ENCODE results near the gene HINT2.
A peak's percentile ranks its signal among the peaks of the same experiment; 100 is the strongest.

The HINT2 gene

DNA sequence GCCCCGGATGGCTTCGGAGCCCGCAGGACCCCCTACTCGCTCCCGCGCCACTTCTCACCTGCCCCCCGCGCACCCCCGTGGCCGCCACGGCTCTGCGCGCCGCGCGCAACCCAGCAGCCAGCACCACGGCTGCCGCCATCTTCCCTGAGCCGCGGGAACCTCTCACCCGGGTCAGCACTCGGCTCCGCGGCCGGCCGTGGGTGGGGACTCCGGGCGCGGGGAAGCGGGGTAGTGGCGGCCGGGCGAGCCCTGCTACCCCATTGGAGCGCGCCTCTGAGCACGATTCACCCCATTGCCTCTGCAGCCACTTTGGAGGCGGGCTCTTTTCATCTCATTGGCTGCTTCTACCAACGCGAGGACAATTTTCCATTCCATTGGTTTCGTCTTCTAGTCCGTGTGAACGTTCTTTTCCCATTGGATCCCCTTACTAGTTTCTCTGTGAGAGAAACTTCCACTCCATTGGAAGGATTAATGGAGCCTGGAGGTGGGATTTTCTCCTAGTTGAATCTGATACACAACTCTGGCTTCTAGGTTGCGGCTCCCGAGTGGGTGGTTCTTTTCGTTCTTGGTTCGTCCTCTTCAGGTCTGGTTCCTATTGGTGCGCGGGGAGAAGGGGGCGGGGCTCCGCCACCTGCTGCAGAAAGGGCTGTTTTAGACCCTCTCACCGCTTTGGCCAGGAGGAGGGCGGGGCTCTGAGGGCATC is at the start of gene HINT2:
Gene HINT2, minus strand, starts transcription at position 202 of the 703 bp plus-strand sequence. Its CDS starts 63 bp downstream, at position 139.
- peak within 1 kb of the TSS; percentile 68 for H3K4me3 ChIP-seq (ENCODE audit: low read depth, low read length)
- TF ChIP-seq, protein P1, sequence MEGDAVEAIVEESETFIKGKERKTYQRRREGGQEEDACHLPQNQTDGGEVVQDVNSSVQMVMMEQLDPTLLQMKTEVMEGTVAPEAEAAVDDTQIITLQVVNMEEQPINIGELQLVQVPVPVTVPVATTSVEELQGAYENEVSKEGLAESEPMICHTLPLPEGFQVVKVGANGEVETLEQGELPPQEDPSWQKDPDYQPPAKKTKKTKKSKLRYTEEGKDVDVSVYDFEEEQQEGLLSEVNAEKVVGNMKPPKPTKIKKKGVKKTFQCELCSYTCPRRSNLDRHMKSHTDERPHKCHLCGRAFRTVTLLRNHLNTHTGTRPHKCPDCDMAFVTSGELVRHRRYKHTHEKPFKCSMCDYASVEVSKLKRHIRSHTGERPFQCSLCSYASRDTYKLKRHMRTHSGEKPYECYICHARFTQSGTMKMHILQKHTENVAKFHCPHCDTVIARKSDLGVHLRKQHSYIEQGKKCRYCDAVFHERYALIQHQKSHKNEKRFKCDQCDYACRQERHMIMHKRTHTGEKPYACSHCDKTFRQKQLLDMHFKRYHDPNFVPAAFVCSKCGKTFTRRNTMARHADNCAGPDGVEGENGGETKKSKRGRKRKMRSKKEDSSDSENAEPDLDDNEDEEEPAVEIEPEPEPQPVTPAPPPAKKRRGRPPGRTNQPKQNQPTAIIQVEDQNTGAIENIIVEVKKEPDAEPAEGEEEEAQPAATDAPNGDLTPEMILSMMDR (IDR thresholded peaks at IDR 0.05; ENCODE audit: borderline replicate concordance, insufficient read depth, low read depth, low read length), result no peak

DNA sequence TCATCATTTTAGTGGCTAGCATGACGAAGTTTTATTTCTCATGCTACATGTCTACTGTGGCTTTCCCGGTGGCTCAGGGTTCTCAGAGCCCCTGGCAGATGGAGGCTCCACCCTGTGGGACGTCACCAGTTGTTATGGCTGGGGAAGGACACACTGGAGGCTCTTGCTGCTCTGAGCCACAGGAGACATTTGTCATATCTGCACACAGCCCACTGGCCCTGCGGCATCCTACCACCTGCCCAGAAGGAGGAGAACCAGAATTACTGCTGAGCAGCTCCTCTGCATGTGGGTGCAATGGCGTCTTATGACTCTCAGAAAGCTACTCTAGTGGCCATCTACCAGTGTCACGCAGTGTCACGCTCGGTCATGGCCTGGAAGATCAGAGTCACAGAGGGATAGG is 48.7 kb upstream of the HINT2 start:
- H3K4me3 ChIP-seq (ENCODE audit: low read depth, low read length), result no peak overlapping the region
- TF ChIP-seq, protein P1 (IDR thresholded peaks at IDR 0.05; ENCODE audit: borderline replicate concordance, insufficient read depth, low read depth, low read length), result no peak

DNA sequence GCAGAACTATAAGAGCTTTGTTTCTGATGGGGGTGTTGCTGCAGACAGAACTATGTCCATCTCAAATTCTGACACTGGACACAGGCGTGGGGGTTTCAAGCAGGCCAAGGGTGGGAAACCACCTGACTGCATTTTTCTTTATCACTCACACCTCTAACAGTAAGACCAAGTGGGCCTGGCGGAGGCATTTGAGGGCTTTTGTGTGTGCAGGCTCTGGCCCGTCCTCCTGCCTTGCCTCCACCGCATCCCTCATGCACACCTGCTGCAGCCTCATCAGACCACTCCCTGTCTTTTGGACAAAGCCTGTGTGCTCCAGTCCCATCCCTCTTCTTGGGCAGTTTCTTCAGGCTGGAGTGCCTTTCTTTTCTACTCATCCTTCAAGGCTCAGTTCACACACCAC is 47.5 kb upstream of the HINT2 start:
- no peak overlapping the region for H3K4me3 ChIP-seq (ENCODE audit: low read depth, low read length)
- TF ChIP-seq, protein P1 (IDR thresholded peaks at IDR 0.05; ENCODE audit: borderline replicate concordance, insufficient read depth, low read depth, low read length), result no peak

DNA sequence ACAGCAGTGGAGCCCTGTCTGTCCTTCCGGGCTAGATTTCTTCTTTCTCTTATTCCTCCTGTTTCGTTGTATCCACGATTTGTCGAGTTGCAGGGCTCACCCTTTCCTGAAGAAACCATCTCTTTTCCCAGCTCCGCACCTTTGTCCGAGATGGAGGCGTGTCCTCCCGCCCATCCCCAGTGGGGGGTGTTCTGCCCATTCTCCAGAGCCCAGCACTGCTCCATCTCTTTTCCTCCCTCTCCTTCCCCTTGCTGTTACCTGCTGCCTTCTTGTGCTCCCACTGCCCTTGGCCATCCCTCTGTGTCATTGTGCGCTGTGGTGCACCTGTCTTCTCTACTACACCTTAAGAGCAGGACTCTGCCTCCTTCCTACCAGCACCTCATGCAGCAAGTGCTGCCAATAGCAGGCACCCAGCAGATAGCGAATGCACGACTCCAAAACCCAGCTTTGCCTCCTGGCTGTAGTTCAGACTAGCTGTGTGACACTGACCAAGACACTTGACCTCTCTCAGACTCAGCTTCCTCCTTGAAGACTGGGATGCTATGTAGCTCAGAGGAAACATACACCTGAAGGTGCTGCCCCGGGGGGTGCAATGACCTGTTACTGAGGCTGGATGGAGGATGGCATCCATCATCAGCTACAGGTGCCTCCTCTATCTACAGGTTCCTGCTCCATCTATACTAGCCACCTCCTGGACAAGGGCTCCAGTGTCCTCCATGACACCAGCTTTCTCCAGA is 46.5 kb upstream of the HINT2 start:
- TF ChIP-seq, protein P1 (IDR thresholded peaks at IDR 0.05; ENCODE audit: borderline replicate concordance, insufficient read depth, low read depth, low read length), result no peak
- no peak overlapping the region for H3K4me3 ChIP-seq (ENCODE audit: low read depth, low read length)

- TF ChIP-seq, protein P1 (IDR thresholded peaks at IDR 0.05; ENCODE audit: borderline replicate concordance, insufficient read depth, low read depth, low read length), result no peak
- H3K4me3 ChIP-seq (ENCODE audit: low read depth, low read length), result no peak overlapping the region
Measured at GRCh38 chr9:35859990-35860339, 45.1 kb upstream of the HINT2 start.

- H3K4me3 ChIP-seq (ENCODE audit: low read depth, low read length), result no peak overlapping the region
- TF ChIP-seq, protein P1 (IDR thresholded peaks at IDR 0.05; ENCODE audit: borderline replicate concordance, insufficient read depth, low read depth, low read length), result 0 out of 2 replicates have a peak, but pooled peaks have one; percentile 1
Measured at GRCh38 chr9:35859310-35859989, 44.6 kb upstream of the HINT2 start.

Data from GM12875 (cell line).